ENCODE measurements around the gene TAS2R41. TPM values are rescaled to one million over a fixed set of nuclear protein-coding genes. Genes with fewer than 3 reads are reported as not detected.

TAS2R41 gene
- total and polyA plus RNA-seq, 2 of the 4 experiments (the other 2 are of a cell fraction) = not detected

- in situ Hi-C loops (cut with MboI; ENCODE audit: low sequenced_read_pairs) = loop anchor here (25.0 kb wide), 1 partner anchor 428 kb away; no protein-coding TSS in a partner anchor
Observed at GRCh38 chr7:143439866-143440265, 37.8 kb upstream of the TAS2R41 start.

More at GRCh38 chr7:143439866-143440265, 37.8 kb upstream of the TAS2R41 start:
- ChIA-PET CTCF (interaction anchor here (0.6 kb wide), 1 partner anchor 60 kb away, joined by 9 read pairs; no protein-coding TSS in a partner anchor), POLR2A (ENCODE audit: unreplicated experiment) (interaction anchor here (0.5 kb wide), 1 partner anchor 47 kb away, joined by 7 read pairs; no protein-coding TSS in a partner anchor)
- no peak overlapping the region for H2AK9ac ChIP-seq (replicated peaks; ENCODE audit: low read depth, low read length, poor library complexity)
- H3K4me2 ChIP-seq (ENCODE audit: low read depth, low read length) = no peak overlapping the region
- H3K4ac ChIP-seq (ENCODE audit: low read depth, low read length) = no peak overlapping the region
- no peak overlapping the region for H3K9ac ChIP-seq (ENCODE audit: low read depth, low read length)
- no CpG with 5 or more reads among the region's 2 CpGs for WGBS, 2 experiments (ENCODE audit: extremely low coverage in 2 of 2, insufficient read length in 1 of 2)
- no TSS peak for BruUV-seq (replicated peaks)
- no peak overlapping the region for H2AK5ac ChIP-seq (ENCODE audit: low read depth, low read length)
- H3K23ac ChIP-seq (ENCODE audit: low read depth, low read length) = no peak overlapping the region
- no peak overlapping the region for H3K56ac ChIP-seq (ENCODE audit: extremely low read depth, insufficient read depth, low read length)
- H4K5ac ChIP-seq (ENCODE audit: low read depth, low read length) = no peak overlapping the region
- H3K36me3 ChIP-seq (ENCODE audit: control insufficient read depth, insufficient read depth, low read length) = no peaks in the 10 kb centered on the region
- H2BK120ac ChIP-seq (ENCODE audit: low read depth, low read length) = no peak overlapping the region
- H3K27ac ChIP-seq (ENCODE audit: insufficient read depth, low read length) = no peak overlapping the region
- intact Hi-C loops (cut with micrococcal nuclease) (no loop called here), dilution Hi-C loops (cut with HindIII; ENCODE audit: low sequenced_read_pairs, unreplicated experiment) (no loop called here)
- no peak overlapping the region for H4K91ac ChIP-seq (ENCODE audit: insufficient read depth, low read depth, low read length)
- H3K79me1 ChIP-seq (ENCODE audit: low read depth in 1 of 2, low read length in 2 of 2) = no peaks in the 10 kb centered on the region
- no peak overlapping the region for H3K14ac ChIP-seq (replicated peaks; ENCODE audit: low read depth, low read length)
- no peak for ATAC-seq (ENCODE audit: low read depth)
- H4K8ac ChIP-seq (ENCODE audit: low read depth in 2 of 2, low read length in 2 of 2) = no peak overlapping the region
- H3K27me3 ChIP-seq (ENCODE audit: control insufficient read depth, insufficient read depth, low read length) = peaks cover 8% of the 10 kb centered on the region
- TF ChIP-seq SMC3 (IDR thresholded peaks at IDR 0.05; ENCODE audit: low read depth, low read length) = no peak
- TF ChIP-seq, protein P1, sequence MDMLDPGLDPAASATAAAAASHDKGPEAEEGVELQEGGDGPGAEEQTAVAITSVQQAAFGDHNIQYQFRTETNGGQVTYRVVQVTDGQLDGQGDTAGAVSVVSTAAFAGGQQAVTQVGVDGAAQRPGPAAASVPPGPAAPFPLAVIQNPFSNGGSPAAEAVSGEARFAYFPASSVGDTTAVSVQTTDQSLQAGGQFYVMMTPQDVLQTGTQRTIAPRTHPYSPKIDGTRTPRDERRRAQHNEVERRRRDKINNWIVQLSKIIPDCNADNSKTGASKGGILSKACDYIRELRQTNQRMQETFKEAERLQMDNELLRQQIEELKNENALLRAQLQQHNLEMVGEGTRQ (IDR thresholded peaks at IDR 0.05; ENCODE audit: low read depth, low read length) = no peak
- no peak for TF ChIP-seq MAZ (IDR thresholded peaks at IDR 0.05; ENCODE audit: borderline replicate concordance, low read depth, low read length)
- TF ChIP-seq CEBPB (IDR thresholded peaks at IDR 0.05; ENCODE audit: low read depth, low read length) = no peak
- no peak for TF ChIP-seq RFX5 (IDR thresholded peaks at IDR 0.05; ENCODE audit: low read depth, low read length)
- TF ChIP-seq CTCF (conservative IDR thresholded peaks at IDR 0.05; ENCODE audit: low read depth, low read length) = no peak
- TF ChIP-seq MXI1 (IDR thresholded peaks at IDR 0.05; ENCODE audit: borderline replicate concordance, low read depth, low read length) = no peak
- TF ChIP-seq RCOR1 (IDR thresholded peaks at IDR 0.05; ENCODE audit: insufficient replicate concordance, low read length) = no peak
- H3K18ac ChIP-seq (ENCODE audit: low read depth, low read length) = no peak overlapping the region
- no peak overlapping the region for H2BK5ac ChIP-seq (ENCODE audit: low read depth, low read length, poor library complexity, severe bottlenecking)
- no peak overlapping the region for H3K4me3 ChIP-seq (ENCODE audit: insufficient read depth, low read depth, low read length)
- DNase-seq = no peak
- H3K4me1 ChIP-seq (ENCODE audit: control insufficient read depth, insufficient read depth, low read length) = no peaks in the 10 kb centered on the region
- no peaks in the 10 kb centered on the region for H3K9me1 ChIP-seq (ENCODE audit: insufficient read depth, low read length)
- no peak overlapping the region for H2BK20ac ChIP-seq (ENCODE audit: low read depth, low read length)
- H4K20me1 ChIP-seq (ENCODE audit: insufficient read depth, low read length) = no peaks in the 10 kb centered on the region
- H3K9me3 ChIP-seq (ENCODE audit: control insufficient read depth, insufficient read depth, low read length) = no peaks in the 10 kb centered on the region
- H2BK15ac ChIP-seq (ENCODE audit: low read depth, low read length) = no peak overlapping the region
- no peak overlapping the region for H2AFZ ChIP-seq (replicated peaks; ENCODE audit: low read length, poor library complexity)

Data from IMR-90 (cell line).